ENCODE data around the gene ZNF396. TPM values are rescaled to one million over a fixed set of nuclear protein-coding genes. Genes with fewer than 3 reads are reported as not detected.
A peak's percentile ranks its signal among the peaks of the same experiment; 100 is the strongest.

The ZNF396 gene
- total RNA-seq, 4 donors from 2014 or later = 0.98 to 2.5 (median 1.3) TPM

GRCh38 chr18:35383136-35383535 lies 6.0 kb upstream of the ZNF396 start:
- no peaks in the 10 kb centered on the region for H3K36me3 ChIP-seq
- no peaks in the 10 kb centered on the region for H3K9me3 ChIP-seq
- no peak overlapping the region for H3K4me3 ChIP-seq
- no peaks in the 10 kb centered on the region for H3K27me3 ChIP-seq
- WGBS = 76% methylated on average over 2 of the region's 2 CpGs
- H3K4me1 ChIP-seq = peaks cover 3% of the 10 kb centered on the region
- TF ChIP-seq POLR2AphosphoS5 (IDR thresholded peaks at IDR 0.05) (no peak), POLR2A (IDR thresholded peaks at IDR 0.05) (no peak), EP300 (IDR thresholded peaks at IDR 0.05) (no peak), CTCF (IDR thresholded peaks at IDR 0.05) (no peak)
- no peak overlapping the region for H3K27ac ChIP-seq
- no peak for DNase-seq (ENCODE audit: low spot score in 2 of 2)

GRCh38 chr18:35379421-35379820 lies 2.3 kb upstream of the ZNF396 start:
- Histone ChIP-seq H3K4me1 (peaks cover 14% of the 10 kb centered on the region), H3K4me3 (no peak overlapping the region), H3K36me3 (no peaks in the 10 kb centered on the region), H3K9me3 (no peaks in the 10 kb centered on the region), H3K27me3 (no peaks in the 10 kb centered on the region), H3K27ac (no peak overlapping the region)
- DNase-seq (ENCODE audit: low spot score in 2 of 2) = no peak
- WGBS = 87% methylated on average over 2 of the region's 2 CpGs
- TF ChIP-seq EP300 (IDR thresholded peaks at IDR 0.05) (no peak), POLR2A (IDR thresholded peaks at IDR 0.05) (no peak), CTCF (IDR thresholded peaks at IDR 0.05) (no peak), POLR2AphosphoS5 (IDR thresholded peaks at IDR 0.05) (no peak)

- Histone ChIP-seq H3K9me3 (no peaks in the 10 kb centered on the region), H3K27ac (no peak overlapping the region), H3K4me3 (no peak overlapping the region), H3K27me3 (no peaks in the 10 kb centered on the region), H3K4me1 (peaks cover 14% of the 10 kb centered on the region), H3K36me3 (no peaks in the 10 kb centered on the region)
- WGBS = 40% methylated on average over 4 of the region's 4 CpGs
- TF ChIP-seq POLR2AphosphoS5 (IDR thresholded peaks at IDR 0.05) = no peak
- TF ChIP-seq EP300 (IDR thresholded peaks at IDR 0.05) = no peak
- no peak for TF ChIP-seq POLR2A (IDR thresholded peaks at IDR 0.05)
- TF ChIP-seq CTCF (IDR thresholded peaks at IDR 0.05) = no peak
- no peak for DNase-seq (ENCODE audit: low spot score in 2 of 2)
These were observed 1.4 kb upstream of the ZNF396 start for GRCh38 chr18:35378574-35378896.

GRCh38 chr18:35377875-35378573 lies 887 bp upstream of the ZNF396 start:
- Histone ChIP-seq H3K4me3 (no peak overlapping the region), H3K36me3 (no peaks in the 10 kb centered on the region), H3K27ac (no peak overlapping the region), H3K9me3 (no peaks in the 10 kb centered on the region), H3K4me1 (peaks cover 14% of the 10 kb centered on the region), H3K27me3 (no peaks in the 10 kb centered on the region)
- TF ChIP-seq POLR2A (IDR thresholded peaks at IDR 0.05) (no peak), POLR2AphosphoS5 (IDR thresholded peaks at IDR 0.05) (no peak)
- DNase-seq (ENCODE audit: low spot score in 2 of 2) = no peak
- WGBS = 71% methylated on average over 14 of the region's 14 CpGs

GRCh38 chr18:35376393-35376741 lies 770 bp downstream of the ZNF396 start:
- no peaks in the 10 kb centered on the region for H3K9me3 ChIP-seq
- DNase-seq (ENCODE audit: low spot score in 2 of 2) = no peak
- TF ChIP-seq POLR2AphosphoS5 (IDR thresholded peaks at IDR 0.05) (no peak), EP300 (IDR thresholded peaks at IDR 0.05) (no peak), POLR2A (IDR thresholded peaks at IDR 0.05) (no peak), CTCF (IDR thresholded peaks at IDR 0.05) (no peak)

GRCh38 chr18:35374708-35375107 lies 2.4 kb downstream of the ZNF396 start:
- H3K36me3 ChIP-seq = no peaks in the 10 kb centered on the region
- 91% methylated on average over 4 of the region's 4 CpGs for WGBS
- DNase-seq (ENCODE audit: low spot score in 2 of 2) = no peak
- H3K27me3 ChIP-seq = no peaks in the 10 kb centered on the region
- H3K9me3 ChIP-seq = no peaks in the 10 kb centered on the region
- H3K4me1 ChIP-seq = peaks cover 14% of the 10 kb centered on the region
- H3K4me3 ChIP-seq = no peak overlapping the region
- no peak for TF ChIP-seq CTCF (IDR thresholded peaks at IDR 0.05)
- no peak for TF ChIP-seq POLR2A (IDR thresholded peaks at IDR 0.05)
- no peak for TF ChIP-seq EP300 (IDR thresholded peaks at IDR 0.05)
- no peak for TF ChIP-seq POLR2AphosphoS5 (IDR thresholded peaks at IDR 0.05)
- H3K27ac ChIP-seq = no peak overlapping the region

More at GRCh38 chr18:35376393-35376741, 770 bp downstream of the ZNF396 start:
- Histone ChIP-seq H3K4me3 (peak overlapping the region; percentile 97), H3K36me3 (no peaks in the 10 kb centered on the region), H3K27ac (peak overlapping the region; percentile 18), H3K27me3 (no peaks in the 10 kb centered on the region), H3K4me1 (peaks cover 14% of the 10 kb centered on the region)
- WGBS = 48% methylated on average over 3 of the region's 13 CpGs

Data from suprapubic skin (tissue), 4 donors.